Renal pelvis (tissue), 12 donors: Measurements from ENCODE around the gene WWP2. TPM values are rescaled to one million over a fixed set of nuclear protein-coding genes. Genes with fewer than 3 reads are reported as not detected.
A peak's percentile ranks its signal among the peaks of the same experiment; 100 is the strongest.
"Not testable (repeated sequence)": the region's sequence is repeated elsewhere in the genome, so short reads cannot be mapped to it uniquely, and the experiment has no call there.

Source experiments
- DNase-seq: peaks from one replicate; pipeline ENCODE4 v3.0.0-alpha.2; 2013
- long read RNA-seq, 16 experiments: transcript quantifications; one replicate each; lab custom pipeline, GENCODE V29; 2026
- polyA plus RNA-seq, 3 donors: library from polyadenylated mRNA; unstranded; fragments of 120-200 nt; gene quantifications; one replicate each; pipeline ENCODE4 v1.2.1, GENCODE V29; 2013; ENCODE audit not compliant: insufficient read length in 3 of 3

Gene WWP2
- 10 to 100 TPM; 45.9 to 55.4 (median 53.9) TPM for polyA plus RNA-seq
- long read RNA-seq, donor 1, full-length matches to known transcripts = 3 of 8 reads
- long read RNA-seq, donor 1, partial matches to known transcripts = 5 of 8 reads
- long read RNA-seq, donor 1, other reads (novel, unspliced or antisense) = 0 of 8 reads
- long read RNA-seq, donor 2, partial matches to known transcripts = 0 of 1 reads
- long read RNA-seq, donor 2, other reads (novel, unspliced or antisense) = 0 of 1 reads
- long read RNA-seq, donor 3, full-length matches to known transcripts = 2 of 2 reads
- long read RNA-seq, donor 3, partial matches to known transcripts = 0 of 2 reads
- long read RNA-seq, donor 3, other reads (novel, unspliced or antisense) = 0 of 2 reads
- long read RNA-seq, donor 4, full-length matches to known transcripts = 2 of 8 reads
- long read RNA-seq, donor 4, partial matches to known transcripts = 6 of 8 reads
- long read RNA-seq, donor 4, other reads (novel, unspliced or antisense) = 0 of 8 reads
- long read RNA-seq, donor 5 = 0 reads
- long read RNA-seq, donor 6, full-length matches to known transcripts = 3 of 17 reads
- long read RNA-seq, donor 6, partial matches to known transcripts = 14 of 17 reads
- long read RNA-seq, donor 6, other reads (novel, unspliced or antisense) = 0 of 17 reads
- long read RNA-seq, donor 7, partial matches to known transcripts = 11 of 11 reads
- long read RNA-seq, donor 7, other reads (novel, unspliced or antisense) = 0 of 11 reads
- long read RNA-seq, donor 8, partial matches to known transcripts = 0 of 3 reads
- long read RNA-seq, donor 8, other reads (novel, unspliced or antisense) = 0 of 3 reads
- long read RNA-seq, donor 9, partial matches to known transcripts = 26 of 28 reads
- long read RNA-seq, donor 9, other reads (novel, unspliced or antisense) = 0 of 28 reads
- long read RNA-seq, donor 10, partial matches to known transcripts = 5 of 5 reads
- long read RNA-seq, donor 10, other reads (novel, unspliced or antisense) = 0 of 5 reads
- long read RNA-seq, donor 11, full-length matches to known transcripts = 1 of 6 reads
- long read RNA-seq, donor 11, partial matches to known transcripts = 5 of 6 reads
- long read RNA-seq, donor 11, other reads (novel, unspliced or antisense) = 0 of 6 reads
- long read RNA-seq, donor 12, full-length matches to known transcripts = 4 of 4 reads
- long read RNA-seq, donor 12, partial matches to known transcripts = 0 of 4 reads
- long read RNA-seq, donor 12, other reads (novel, unspliced or antisense) = 0 of 4 reads
- long read RNA-seq, donor 13 = 0 reads
- long read RNA-seq, donor 14 = 0 reads
- long read RNA-seq, donor 15 = 0 reads
- long read RNA-seq, donor 16, full-length matches to known transcripts = 4 of 4 reads
- long read RNA-seq, donor 16, partial matches to known transcripts = 0 of 4 reads
- long read RNA-seq, donor 16, other reads (novel, unspliced or antisense) = 0 of 4 reads

DNA sequence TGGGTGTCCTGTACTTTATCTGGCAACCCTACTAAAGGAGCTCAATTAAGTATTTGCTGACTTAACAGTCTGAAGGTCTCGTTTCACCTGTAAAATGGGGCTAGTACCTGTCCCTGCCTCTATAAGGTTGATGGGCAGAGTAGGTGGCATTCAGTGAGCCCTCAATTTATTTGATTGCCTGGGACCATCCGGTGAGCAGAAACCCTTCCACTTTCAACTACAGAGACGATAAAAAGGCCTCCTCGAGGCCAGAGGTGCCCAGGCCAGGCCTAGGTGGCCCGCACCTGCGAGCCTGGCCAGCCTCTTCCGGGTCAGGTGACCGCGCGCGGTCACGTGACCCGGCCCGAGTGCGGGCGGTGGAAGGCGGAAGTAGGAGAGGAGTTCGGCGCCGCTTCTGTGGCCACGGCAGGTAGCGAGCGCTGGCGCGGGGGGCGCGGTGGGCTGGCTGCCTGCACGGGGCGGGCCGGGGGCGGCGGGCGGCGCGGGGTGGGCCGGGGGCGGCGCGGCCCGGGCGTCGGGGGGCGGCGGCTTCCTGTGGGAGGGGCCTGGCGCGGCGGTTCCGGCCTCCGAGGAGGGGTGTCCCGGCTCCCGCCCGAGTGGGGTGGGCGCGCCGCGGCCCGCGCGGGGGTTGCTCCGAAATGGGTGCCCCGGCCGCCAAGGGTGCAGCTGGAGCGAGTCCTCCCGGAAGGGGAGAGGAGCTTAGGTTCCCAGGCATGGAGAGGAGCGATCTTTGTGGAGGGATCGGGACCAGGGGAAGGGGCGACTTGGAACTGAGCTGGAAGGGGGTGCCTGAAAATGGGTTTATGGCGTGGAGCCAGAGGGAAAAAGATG lies at the start of gene WWP2:
TSS of gene WWP2 (plus strand) at position 350 of the 831 bp plus-strand sequence. CDS start 24,679 bp downstream, outside the sequence.
- peak; percentile 80 for DNase-seq

DNA sequence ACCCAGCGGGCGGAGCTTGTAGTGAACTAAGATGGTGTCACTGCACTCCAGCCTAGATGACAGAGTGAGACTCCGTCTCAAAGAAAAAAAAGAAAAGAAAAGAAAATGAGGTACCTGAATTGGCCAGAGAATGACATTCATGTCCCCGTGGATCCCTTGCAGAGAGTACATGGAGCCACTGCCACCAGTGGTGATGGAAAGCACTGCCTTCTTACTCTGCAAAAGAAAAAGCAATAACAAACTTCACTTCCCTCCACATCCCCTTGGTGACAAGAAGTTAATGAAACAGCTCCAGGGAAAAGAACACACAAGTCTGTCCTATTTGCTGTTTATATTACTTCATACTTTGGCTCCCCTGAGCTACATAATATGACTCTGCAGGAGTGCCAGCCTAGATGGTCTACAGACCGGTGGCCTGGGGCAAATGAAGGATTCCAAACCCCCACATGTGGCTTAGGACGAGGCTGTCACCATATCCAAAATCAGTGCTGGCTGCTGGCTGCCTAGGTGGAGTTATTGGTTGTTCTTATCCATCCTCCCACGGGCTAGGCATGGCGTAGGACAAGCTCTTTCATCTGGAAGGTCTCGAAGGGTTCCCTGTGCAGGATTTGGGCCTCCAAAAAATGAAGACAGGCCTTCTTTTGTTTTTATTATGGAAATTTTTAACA lies 49.1 kb upstream of the WWP2 start:
- DNase-seq = no peak

DNA sequence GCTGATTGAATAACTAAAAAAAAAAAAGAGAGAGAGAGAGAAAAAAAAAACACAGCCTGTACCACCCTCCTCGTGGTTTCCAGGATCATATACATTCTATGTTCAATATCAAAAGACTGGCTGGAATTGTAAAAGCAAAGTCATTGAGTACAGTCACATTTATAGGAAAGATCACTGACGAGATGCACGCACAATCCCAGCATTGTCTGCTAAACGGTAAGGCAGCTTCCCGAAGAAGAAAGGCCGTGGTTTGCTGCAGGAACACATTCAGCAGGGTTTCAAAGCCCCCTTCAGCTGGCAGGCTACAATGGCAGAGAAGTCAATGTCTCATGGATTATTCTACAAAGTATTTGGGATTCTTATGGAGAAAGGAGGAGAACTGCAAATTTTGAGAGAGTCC lies 45.1 kb upstream of the WWP2 start:
- DNase-seq = no peak

- DNase-seq = no peak
Observed at GRCh38 chr16:69718111-69718764, 43.9 kb upstream of the WWP2 start.

DNA sequence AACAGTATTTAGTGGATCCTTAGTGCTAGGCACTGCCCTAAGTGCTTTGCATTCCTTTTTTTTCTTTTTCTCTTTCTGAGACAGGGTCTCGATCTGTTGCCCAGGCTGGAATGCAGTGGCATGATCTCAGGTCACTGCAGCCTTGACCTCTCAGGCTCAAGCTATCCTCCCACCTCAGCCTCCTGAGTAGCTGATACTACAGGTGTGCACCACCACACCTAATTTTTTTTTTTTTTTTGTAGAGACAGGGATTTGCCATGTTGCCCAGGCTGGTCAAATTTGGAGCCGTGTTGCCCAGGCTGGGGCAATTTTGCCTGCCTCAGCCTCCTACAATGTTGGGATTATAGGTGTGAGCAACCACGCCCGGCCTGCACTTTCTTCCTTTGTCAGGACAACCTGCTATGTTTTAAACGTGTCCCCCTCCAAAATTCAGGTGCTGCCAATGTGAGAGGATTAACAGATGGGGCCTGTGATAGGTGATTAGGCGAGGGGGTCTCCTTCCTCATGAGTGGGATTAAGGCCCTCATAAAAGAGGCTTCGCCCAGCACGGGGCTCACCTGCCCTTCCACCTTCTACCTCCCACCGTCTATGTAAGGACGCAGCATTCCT lies 41.2 kb upstream of the WWP2 start:
- no peak for DNase-seq

DNA sequence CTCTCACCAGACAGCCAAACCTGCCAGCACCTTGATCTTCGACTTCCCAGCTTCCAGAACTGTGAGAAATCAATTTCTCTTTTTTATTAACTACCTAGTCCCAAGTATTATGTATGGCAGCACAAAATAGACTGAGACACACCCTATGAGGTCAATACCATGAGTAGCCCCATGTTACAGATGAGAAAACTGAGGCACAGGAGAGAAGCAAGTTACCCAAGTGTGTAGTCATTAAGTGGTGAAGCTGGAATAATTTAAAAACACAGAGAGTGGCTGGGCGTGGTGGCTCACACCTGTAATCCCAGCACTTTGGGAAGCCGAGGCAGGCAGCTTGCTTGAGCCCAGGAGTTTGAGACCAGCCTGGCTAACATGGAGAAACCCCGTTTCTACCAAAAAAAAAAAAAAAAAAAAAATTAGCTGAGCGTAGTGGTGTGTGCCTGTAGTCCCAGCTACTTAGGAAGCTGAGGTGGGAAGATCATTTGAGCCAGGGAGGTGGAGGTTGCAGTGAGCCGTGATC lies 40.6 kb upstream of the WWP2 start:
- no peak for DNase-seq

- no peak for DNase-seq
Observed at GRCh38 chr16:69724414-69724873, 37.7 kb upstream of the WWP2 start.

DNA sequence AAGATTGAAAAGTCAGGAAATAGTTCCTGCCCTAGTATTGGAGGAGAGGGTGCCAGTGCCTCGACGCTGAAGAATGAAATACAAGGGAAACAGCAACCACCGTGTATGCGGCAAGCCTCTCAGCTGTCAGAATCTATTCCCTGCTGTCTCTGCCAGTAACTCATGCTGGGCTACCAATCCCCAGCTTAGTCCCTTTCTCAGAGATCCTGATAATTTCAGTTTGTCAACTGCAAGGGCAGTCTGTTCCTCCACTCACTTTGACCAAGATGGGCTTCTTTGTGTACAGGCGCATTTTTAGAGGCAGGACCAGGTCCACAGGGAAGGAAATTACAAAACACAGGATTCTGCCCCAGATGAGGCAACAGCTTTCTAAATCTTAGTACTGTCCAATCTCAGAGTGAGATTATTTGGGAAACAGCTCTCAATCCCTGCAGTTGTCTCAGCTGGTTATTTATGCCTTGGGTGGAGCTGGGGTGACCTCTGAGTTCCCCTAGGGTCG lies 37.1 kb upstream of the WWP2 start:
- DNase-seq = no peak

- DNase-seq = no peak
Observed at GRCh38 chr16:69725480-69726312, 36.4 kb upstream of the WWP2 start.

DNA sequence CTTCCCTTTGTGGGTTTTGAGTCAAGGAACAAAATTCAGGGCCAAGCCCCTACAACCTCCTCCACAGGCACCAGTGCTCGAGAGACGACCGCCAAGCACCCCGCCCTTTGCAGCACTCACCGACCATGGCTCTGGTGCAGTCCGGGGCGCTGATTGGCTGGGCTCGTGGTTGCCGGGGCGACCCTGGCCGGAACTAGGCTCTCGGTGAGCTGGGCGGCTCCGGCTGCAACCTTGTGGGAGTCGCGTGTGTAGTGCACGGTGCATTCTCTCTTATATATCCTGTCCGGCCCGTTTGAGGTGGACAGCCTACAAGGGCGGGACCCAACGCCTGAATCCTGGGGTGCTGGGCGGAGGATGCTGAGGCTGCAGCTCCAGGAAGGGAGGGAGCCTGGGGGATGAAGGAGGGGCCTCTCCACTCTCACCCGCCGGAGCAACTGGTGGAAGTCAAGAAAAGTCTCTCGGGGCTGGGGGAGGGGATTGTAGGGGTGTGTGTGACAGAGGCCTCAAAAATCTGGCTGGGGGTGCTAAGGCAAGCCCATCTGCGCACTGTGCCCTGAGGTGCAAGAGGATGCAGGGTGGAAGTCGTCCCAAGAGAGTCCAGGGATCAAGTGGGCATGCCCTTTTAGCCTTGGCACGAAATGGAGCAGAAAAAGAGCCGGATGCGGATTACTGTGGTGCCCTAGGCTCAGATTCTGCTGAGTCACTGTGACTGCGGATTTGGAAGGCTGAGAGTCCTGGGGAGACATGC lies 35.6 kb upstream of the WWP2 start, which contains the start of gene NQO1:
TSS of gene NQO1 (minus strand) at position 248 of the 748 bp plus-strand sequence. CDS start at position 127, 121 bp downstream.
- peak; percentile 83 for DNase-seq

GRCh38 chr16:69727916-69728270 lies 34.2 kb upstream of the WWP2 start:
- no peak for DNase-seq

- not testable (repeated sequence) for DNase-seq
Observed at GRCh38 chr16:69729030-69729429, 33.1 kb upstream of the WWP2 start.

GRCh38 chr16:69731280-69731679 lies 30.9 kb upstream of the WWP2 start:
- not testable (repeated sequence) for DNase-seq

DNA sequence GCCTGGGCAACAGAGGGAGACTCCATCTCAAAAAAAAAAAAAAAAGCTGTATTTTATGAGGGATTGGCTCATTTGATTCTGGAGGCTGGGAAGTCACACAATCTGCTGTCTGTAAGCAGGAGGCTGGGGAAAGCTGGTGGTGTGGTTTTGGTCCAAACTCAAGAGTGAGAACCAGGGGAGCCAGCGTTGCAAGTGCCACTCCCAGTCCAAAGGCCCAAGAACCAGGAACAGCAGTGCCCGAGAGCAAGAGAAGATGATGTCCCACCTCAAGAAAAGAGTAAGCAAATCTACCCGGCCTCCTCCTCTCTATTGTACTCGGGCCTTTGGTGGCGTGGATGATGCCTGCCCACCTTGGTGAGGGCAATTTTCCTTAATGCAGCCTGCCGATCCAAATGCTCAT lies 30.0 kb upstream of the WWP2 start:
- no peak for DNase-seq

DNA sequence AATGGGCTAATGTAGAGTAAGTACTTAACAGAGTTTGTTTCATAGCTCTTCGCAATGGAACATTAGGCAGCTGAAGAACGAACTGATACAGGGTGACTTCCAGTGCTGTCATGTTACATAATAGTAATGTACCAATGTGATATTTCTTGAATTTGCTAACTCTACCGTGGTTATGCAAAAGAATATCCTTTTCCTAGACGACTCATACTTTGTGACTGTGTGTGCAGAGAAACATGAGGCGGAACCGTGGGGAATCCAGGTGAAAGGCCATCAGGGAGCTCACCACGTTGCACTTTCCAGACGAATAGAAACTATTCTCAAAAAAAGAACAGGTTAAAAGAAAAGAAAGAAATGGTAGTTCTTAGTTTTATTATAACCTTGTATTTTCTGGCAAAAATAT lies 20.6 kb upstream of the WWP2 start:
- no peak for DNase-seq
